ENCODE data around the gene ZBTB7C. TPM values are rescaled to one million over a fixed set of nuclear protein-coding genes. Genes with fewer than 3 reads are reported as not detected.

ZBTB7C gene
- total RNA-seq, 4 donors from 2014 or later, result 5.0 to 14.1 (median 13.3) TPM

GRCh38 chr18:48002933-48003365 is 406.2 kb downstream of the ZBTB7C start:
- no peak for ATAC-seq (ENCODE audit: low FRiP score)
- DNase-seq (ENCODE audit: low spot score), result no peak
- TF ChIP-seq CTCF (IDR thresholded peaks at IDR 0.05), result no peak

DNA sequence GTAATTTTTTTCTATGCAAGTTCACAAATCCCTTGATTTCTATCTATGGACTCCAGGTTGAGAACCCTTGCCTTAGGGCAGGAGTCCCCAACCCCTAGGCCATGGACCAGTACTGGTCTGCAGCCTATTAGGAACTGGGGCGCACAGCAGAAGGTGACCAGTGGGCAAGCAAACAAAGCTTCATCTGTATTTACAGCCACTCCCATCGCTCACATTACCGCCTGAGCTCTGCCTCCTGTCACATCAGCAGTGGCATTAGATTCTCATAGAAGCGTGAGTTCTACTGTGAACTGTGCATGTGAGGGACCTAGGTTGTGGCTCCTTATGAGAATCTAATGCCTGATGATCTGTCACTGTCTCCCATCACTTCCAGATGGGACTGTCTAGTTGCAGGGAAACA is 408.5 kb downstream of the ZBTB7C start:
- no peak for ATAC-seq (ENCODE audit: low FRiP score)
- no peak for TF ChIP-seq CTCF (IDR thresholded peaks at IDR 0.05)
- DNase-seq (ENCODE audit: low spot score), result no peak

DNA sequence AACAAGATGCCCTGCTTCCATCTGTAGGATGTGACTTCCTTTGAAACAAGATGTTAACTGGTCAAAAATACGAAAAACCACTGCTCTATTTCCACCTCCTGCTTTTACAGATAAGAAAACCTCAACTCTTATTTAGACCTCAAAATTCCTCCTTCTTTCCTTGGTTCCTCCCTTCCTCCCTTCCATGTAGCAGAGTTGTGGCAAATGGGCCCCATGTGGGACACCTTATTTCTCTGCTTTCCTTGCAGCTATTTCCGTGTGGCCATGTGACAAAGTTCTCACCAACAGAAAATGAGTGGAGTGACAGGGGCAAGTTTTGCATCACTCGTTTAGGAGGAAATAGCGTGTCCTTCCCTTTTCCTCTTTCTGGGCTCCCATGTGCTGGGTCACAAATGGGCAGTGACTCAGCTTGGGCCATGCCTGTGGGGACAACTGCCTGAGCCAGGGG is 409.4 kb downstream of the ZBTB7C start:
- TF ChIP-seq CTCF (IDR thresholded peaks at IDR 0.05), result no peak
- DNase-seq (ENCODE audit: low spot score) (no peak), ATAC-seq (ENCODE audit: low FRiP score) (no peak)

DNA sequence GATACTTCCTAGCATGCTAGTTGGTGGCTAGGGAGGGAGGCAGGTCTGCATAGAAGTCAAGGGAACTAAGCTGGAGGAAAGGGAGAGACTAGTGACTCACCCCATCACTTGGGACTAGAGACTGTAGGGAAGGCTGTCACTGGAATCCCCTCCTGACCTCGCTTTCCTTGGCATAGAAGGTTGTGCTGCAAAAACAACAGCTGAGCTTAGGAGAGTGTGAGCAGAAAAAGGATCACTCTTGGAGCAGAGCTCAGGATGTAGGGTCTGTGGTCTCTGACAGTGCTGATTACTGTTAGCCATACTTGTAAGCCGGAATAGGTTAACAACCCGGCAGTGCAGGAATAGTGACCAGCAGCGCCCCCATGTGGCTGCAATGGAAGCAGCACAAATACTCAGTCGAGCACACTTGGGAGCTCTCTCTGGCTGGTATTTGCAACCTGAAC is 411.8 kb downstream of the ZBTB7C start:
- DNase-seq (ENCODE audit: low spot score) (no peak), ATAC-seq (ENCODE audit: low FRiP score) (no peak)
- TF ChIP-seq CTCF (IDR thresholded peaks at IDR 0.05), result no peak

DNA sequence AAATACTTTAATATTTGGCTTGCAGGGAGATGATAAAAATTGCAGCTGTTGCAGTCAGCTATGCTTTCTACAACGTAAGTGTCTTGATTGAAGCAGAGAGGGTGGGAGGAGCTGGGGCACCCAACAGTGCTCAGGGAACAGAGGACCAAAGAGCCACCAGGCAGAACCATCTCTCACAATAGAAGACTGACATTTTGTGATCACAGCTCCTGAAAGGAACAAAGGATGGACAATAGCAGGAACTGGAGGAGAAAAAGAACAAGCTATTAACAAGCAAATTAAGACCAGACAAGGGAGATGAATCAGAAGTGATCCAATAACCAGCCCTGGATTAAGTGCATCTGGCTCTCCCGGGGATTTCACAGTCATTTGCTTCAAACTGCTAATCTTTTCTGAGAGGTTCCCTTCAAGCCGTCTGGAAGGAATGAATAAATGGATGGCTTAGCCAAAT is 413.1 kb downstream of the ZBTB7C start:
- no peak for ATAC-seq (ENCODE audit: low FRiP score)
- DNase-seq (ENCODE audit: low spot score), result no peak
- no peak for TF ChIP-seq CTCF (IDR thresholded peaks at IDR 0.05)

DNA sequence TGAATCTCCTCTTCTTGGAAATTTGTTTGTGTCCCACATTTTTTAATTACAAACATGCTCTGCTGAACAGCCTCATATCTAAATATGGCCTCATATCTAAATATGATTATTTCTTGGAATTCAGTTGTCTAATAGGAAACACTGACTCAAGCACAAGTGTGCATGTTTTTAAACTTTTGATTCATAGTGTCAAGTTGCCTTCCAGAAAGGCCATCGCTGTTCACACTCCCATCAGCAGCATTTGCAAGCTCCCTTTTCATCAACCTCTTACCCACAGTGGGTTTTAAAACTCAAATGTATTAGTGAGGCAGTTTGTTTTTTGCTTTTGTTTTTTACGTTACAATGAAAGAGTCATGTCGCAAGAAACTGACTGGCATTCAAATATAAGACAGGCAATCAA is 413.5 kb downstream of the ZBTB7C start:
- TF ChIP-seq CTCF (IDR thresholded peaks at IDR 0.05), result no peak
- ATAC-seq (ENCODE audit: low FRiP score) (no peak), DNase-seq (ENCODE audit: low spot score) (no peak)

GRCh38 chr18:47993409-47993808 is 415.8 kb downstream of the ZBTB7C start:
- TF ChIP-seq CTCF (IDR thresholded peaks at IDR 0.05), result no peak
- DNase-seq (ENCODE audit: low spot score), result no peak
- no peak for ATAC-seq (ENCODE audit: low FRiP score)
